ENCODE data around the gene PRLR. TPM values are rescaled to one million over a fixed set of nuclear protein-coding genes. Genes with fewer than 3 reads are reported as not detected.

Gene PRLR
- total and polyA plus RNA-seq, 10 of the 15 experiments (the other 5 are each of a cell fraction or from before 2014, with no cell fraction given) = 0.03 to 8.1 (median 0.20) TPM

- intact Hi-C loops (cut with micrococcal nuclease; ENCODE audit: unreplicated experiment) = loop anchor here (5.0 to 10.0 kb wide), 3 partner anchors 85 to 518 kb away; partner anchors contain the start of genes BRIX1 and RAD1
- ATAC-seq = no peak; the same call in 2 of the 3 replicates
- FAIRE-seq = no peak
These were observed 227.8 kb downstream of the PRLR start for GRCh38 chr5:35002459-35002858.

More at GRCh38 chr5:35002459-35002858, 227.8 kb downstream of the PRLR start:
- TF ChIP-seq ATF7 (IDR thresholded peaks at IDR 0.05; ENCODE audit: low read depth) (no peak), PBX3 (IDR thresholded peaks at IDR 0.05; ENCODE audit: insufficient replicate concordance, low read depth, low read length) (no peak), RELA (IDR thresholded peaks at IDR 0.05; ENCODE audit: borderline replicate concordance, partially characterized antibody) (no peak), TARDBP (IDR thresholded peaks at IDR 0.05; ENCODE audit: borderline replicate concordance) (no peak), TCF7 (IDR thresholded peaks at IDR 0.05; ENCODE audit: borderline replicate concordance) (no peak), CBX3 (IDR thresholded peaks at IDR 0.05; ENCODE audit: borderline replicate concordance, low read depth) (no peak), NBN (IDR thresholded peaks at IDR 0.05) (no peak), NR2C2 (IDR thresholded peaks at IDR 0.05; ENCODE audit: borderline replicate concordance, control insufficient read depth, insufficient read length, low read depth) (no peak), HDAC2 (IDR thresholded peaks at IDR 0.05) (no peak), BCL3 (IDR thresholded peaks at IDR 0.05; ENCODE audit: borderline replicate concordance, insufficient read depth, low read depth, low read length, poor library complexity, severe bottlenecking) (no peak), IRF5 (IDR thresholded peaks at IDR 0.05; ENCODE audit: borderline replicate concordance) (no peak), CHD4 (IDR thresholded peaks at IDR 0.05) (no peak)
- H3K4me1 ChIP-seq (ENCODE audit: control insufficient read depth, insufficient read depth, low read length) = 0 out of 2 replicates have a peak, but pooled peaks cover 5% of the 10 kb centered on the region
- ChIA-PET CTCF (interaction anchor here (0.7 to 5.0 kb wide), 23 partner anchors 10 to 923 kb away, joined by 3 to 185 read pairs (median 4); partner anchors contain the start of genes BRIX1, DNAJC21 and RAD1), SMC1A (ENCODE audit: uncharacterized antibody, unreplicated experiment) (interaction anchor here (0.7 to 5.5 kb wide), 16 partner anchors 9 to 488 kb away, joined by 3 to 121 read pairs (median 4); partner anchors contain the start of genes BRIX1 and RAD1), POLR2A (interaction anchor here (1.2 kb wide), 1 partner anchor 25 kb away, joined by 4 read pairs; no protein-coding TSS in a partner anchor), RAD21 (ENCODE audit: unreplicated experiment) (interaction anchor here (1.2 to 6.6 kb wide), 5 partner anchors 23 to 479 kb away, joined by 3 to 123 read pairs (median 7); no protein-coding TSS in a partner anchor)
- in situ Hi-C loops (cut with MboI) = no loop called here
- DNase-seq (ENCODE audit: low read depth, low spot score) = no peak
- no peak overlapping the region for H3K4me2 ChIP-seq (ENCODE audit: control insufficient read depth, insufficient read depth)
- no TSS peak for BruUV-seq (replicated peaks)
- H3K27ac ChIP-seq (ENCODE audit: control insufficient read depth, insufficient read depth) = no peak overlapping the region
- H3K27me3 ChIP-seq (replicated peaks in 1 of 2; ENCODE audit: control insufficient read depth in 2 of 2, insufficient read depth in 2 of 2, low read length in 1 of 2) = no peaks in the 10 kb centered on the region
- no peak overlapping the region for H3K9ac ChIP-seq (ENCODE audit: control insufficient read depth, insufficient read depth, low read length)
- WGBS (ENCODE audit: insufficient coverage, insufficient replicate concordance, low lambda C conversion rate, missing lambda C conversion rate) = 78% methylated on average over 6 of the region's 6 CpGs
- no peaks in the 10 kb centered on the region for H4K20me1 ChIP-seq (ENCODE audit: control insufficient read depth, insufficient read depth)
- no peaks in the 10 kb centered on the region for H3K79me2 ChIP-seq (ENCODE audit: control insufficient read depth, insufficient read depth, low read length)
- H3K9me3 ChIP-seq (replicated peaks; ENCODE audit: control insufficient read depth, insufficient read depth, low read length) = no peaks in the 10 kb centered on the region
- H2AFZ ChIP-seq (ENCODE audit: control insufficient read depth, low read depth, low read length) = no peak overlapping the region
- no peak overlapping the region for H3K4me3 ChIP-seq
- H3K36me3 ChIP-seq (ENCODE audit: control insufficient read depth in 2 of 2, insufficient read depth in 2 of 2, low read length in 1 of 2) = no peaks in the 10 kb centered on the region
